Erythroblast (primary cell): Measurements from ENCODE around the gene TBX1.

Experiments
- GATA1 ChIP-seq: IDR thresholded peaks from 2 replicates; pipeline ENCODE4 v1.6.1; 2011; ENCODE audit warnings: low read depth, mild to moderate bottlenecking, control low read depth, low read length, moderate library complexity
- POLR2A ChIP-seq: IDR thresholded peaks from 2 replicates; pipeline ENCODE4 v1.6.1; 2011; ENCODE audit warnings: mild to moderate bottlenecking, low read length

GRCh38 chr22:19740586-19740985 is 20.0 kb upstream of the TBX1 start:
- TF ChIP-seq POLR2A (no peak), GATA1 (no peak)
